Endothelial cell (in vitro differentiated cells): ENCODE data around the gene SSNA1. TPM values are rescaled to one million over a fixed set of nuclear protein-coding genes. Genes with fewer than 3 reads are reported as not detected.
"Not testable (repeated sequence)": the region's sequence is repeated elsewhere in the genome, so short reads cannot be mapped to it uniquely, and the experiment has no call there.

Source experiments
- DNase-seq: peaks from one replicate; pipeline ENCODE4 v3.0.0; 2021; ENCODE audit warnings: low spot score
- H3K27ac Mint-ChIP-seq: one replicate; pipeline ENCODE4 v1.8.0; 2021; ENCODE audit warnings: mixed read lengths, inconsistent platforms; ENCODE audit not compliant: unreplicated experiment
- H3K27me3 Mint-ChIP-seq: one replicate; pipeline ENCODE4 v1.8.0; 2021; ENCODE audit warnings: mild to moderate bottlenecking, moderate library complexity, mixed read lengths, inconsistent platforms; ENCODE audit not compliant: unreplicated experiment
- H3K36me3 Mint-ChIP-seq: one replicate; pipeline ENCODE4 v1.8.0; 2021; ENCODE audit warnings: mild to moderate bottlenecking, low read depth, mixed read lengths, inconsistent platforms; ENCODE audit not compliant: unreplicated experiment
- H3K4me1 Mint-ChIP-seq: one replicate; pipeline ENCODE4 v1.8.0; 2021; ENCODE audit warnings: mild to moderate bottlenecking, mixed read lengths, inconsistent platforms; ENCODE audit not compliant: unreplicated experiment
- H3K4me3 Mint-ChIP-seq: one replicate; pipeline ENCODE4 v1.8.0; 2021; ENCODE audit warnings: mild to moderate bottlenecking, mixed read lengths, inconsistent platforms; ENCODE audit not compliant: unreplicated experiment
- H3K9me3 Mint-ChIP-seq: one replicate; pipeline ENCODE4 v1.8.0; 2021; ENCODE audit warnings: mixed read lengths, inconsistent platforms; ENCODE audit not compliant: unreplicated experiment
- CTCF ChIP-seq: fragments of 200-600 bp; sonication (generic); IDR thresholded peaks from one replicate; pipeline ENCODE4 v1.5.0; 2021; ENCODE audit warnings: antibody characterized with exemption; ENCODE audit not compliant: unreplicated experiment
- microRNA-seq: library from miRNA; unstranded; fragments of <30 nt; microRNA quantifications from one replicate; pipeline ENCODE4, GENCODE V29; 2020; ENCODE audit not compliant: unreplicated experiment
- total RNA-seq: library from RNA; stranded (reverse); fragmentation: NEBNext Ultra II Directional; extraction: Animal tissue kit (Norgen Biotek cat#: 25700); gene quantifications from one replicate; pipeline ENCODE4 v1.2.1, GENCODE V29; 2021; ENCODE audit not compliant: unreplicated experiment

SSNA1 gene
- total RNA-seq, 1 donor from 2014 or later = 53.8 TPM

- no peak for TF ChIP-seq CTCF
- Mint-ChIP-seq H3K27ac (no peak overlapping the region), H3K4me3 (no peak overlapping the region), H3K4me1 (peaks cover 14% of the 10 kb centered on the region), H3K36me3 (peaks cover 11% of the 10 kb centered on the region), H3K27me3 (peaks cover 17% of the 10 kb centered on the region), H3K9me3 (no peaks in the 10 kb centered on the region)
- no peak for DNase-seq
These were observed 49.6 kb downstream of the SSNA1 start for GRCh38 chr9:137237759-137238726.

- H3K27ac Mint-ChIP-seq = peak overlapping the region; percentile 57
- peaks cover 11% of the 10 kb centered on the region for H3K36me3 Mint-ChIP-seq
- DNase-seq, H3K9me3 Mint-ChIP-seq: not testable (repeated sequence)
- peak overlapping the region; percentile 74 for H3K4me3 Mint-ChIP-seq
- peaks cover 27% of the 10 kb centered on the region for H3K4me1 Mint-ChIP-seq
- H3K27me3 Mint-ChIP-seq = peaks cover 18% of the 10 kb centered on the region
These were observed 51.2 kb downstream of the SSNA1 start for GRCh38 chr9:137239541-137240200.

Small RNAs within 50 kb of the gene (microRNA-seq; reads per million reads assigned to microRNA genes)
- gene MIR3621 = not detected

Other genes starting within 250 kb of the SSNA1 start
- 100.0 TPM for gene FBXW5, start 243.9 kb upstream of the SSNA1 start, total RNA-seq
- 1.1 TPM for gene C8G, start 243.4 kb upstream of the SSNA1 start, total RNA-seq
- gene LCN12, start 236.4 kb upstream of the SSNA1 start, total RNA-seq = 1.5 TPM
- not detected for gene PTGDS, start 211.2 kb upstream of the SSNA1 start, total RNA-seq
- gene LCNL1, start 205.7 kb upstream of the SSNA1 start, total RNA-seq = not detected
- gene PAXX, start 196.3 kb upstream of the SSNA1 start, total RNA-seq = 8.3 TPM
- gene CLIC3, start 192.1 kb upstream of the SSNA1 start, total RNA-seq = not detected
- gene ABCA2, start 160.4 kb upstream of the SSNA1 start, total RNA-seq = 2.1 TPM
- gene FUT7, start 156.6 kb upstream of the SSNA1 start, total RNA-seq = not detected
- 116 TPM for gene NPDC1, start 142.5 kb upstream of the SSNA1 start, total RNA-seq
- gene ENTPD2, start 134.6 kb upstream of the SSNA1 start, total RNA-seq = 55.6 TPM
- gene SAPCD2, start 118.1 kb upstream of the SSNA1 start, total RNA-seq = 1.0 TPM
- 3.2 TPM for gene UAP1L1, start 111.2 kb upstream of the SSNA1 start, total RNA-seq
- gene MAN1B1, start 101.7 kb upstream of the SSNA1 start, total RNA-seq = 70.4 TPM
- gene DPP7, start 73.9 kb upstream of the SSNA1 start, total RNA-seq = 6.1 TPM
- not detected for gene GRIN1, start 49.5 kb upstream of the SSNA1 start, total RNA-seq
- gene LRRC26, start 18.6 kb upstream of the SSNA1 start, total RNA-seq = not detected
- gene TMEM210, start 16.6 kb upstream of the SSNA1 start, total RNA-seq = not detected
- gene ANAPC2, start 116 bp upstream of the SSNA1 start, total RNA-seq = 76.8 TPM
- 8.2 TPM for gene TPRN, start 12.1 kb downstream of the SSNA1 start, total RNA-seq
- 27.4 TPM for gene TMEM203, start 17.0 kb downstream of the SSNA1 start, total RNA-seq
- 22.5 TPM for gene NDOR1, start 17.0 kb downstream of the SSNA1 start, total RNA-seq
- gene RNF208, start 33.6 kb downstream of the SSNA1 start, total RNA-seq = 1.1 TPM
- 1.4 TPM for gene CYSRT1, start 36.5 kb downstream of the SSNA1 start, total RNA-seq
- not detected for gene RNF224, start 38.8 kb downstream of the SSNA1 start, total RNA-seq
- not detected for gene SLC34A3, start 42.2 kb downstream of the SSNA1 start, total RNA-seq
- gene TUBB4B, start 52.6 kb downstream of the SSNA1 start, total RNA-seq = 134 TPM
- not detected for gene STPG3, start 62.6 kb downstream of the SSNA1 start, total RNA-seq
- gene NELFB, start 66.7 kb downstream of the SSNA1 start, total RNA-seq = 65.6 TPM
- 37.7 TPM for gene TOR4A, start 89.0 kb downstream of the SSNA1 start, total RNA-seq
- 170 TPM for gene NRARP, start 113.6 kb downstream of the SSNA1 start, total RNA-seq
- gene EXD3, start 234.5 kb downstream of the SSNA1 start, total RNA-seq = 19.9 TPM
- gene NOXA1, start 234.7 kb downstream of the SSNA1 start, total RNA-seq = 0.36 TPM